SJCRH30 (cell line): ENCODE data around the gene DHX8. TPM values are rescaled to one million over a fixed set of nuclear protein-coding genes. Genes with fewer than 3 reads are reported as not detected.

Source experiments
- total RNA-seq: library from RNA; depleted of rRNA; stranded (reverse); fragments of >200 nt; shearing (Covaris generic); gene quantifications from 2 replicates; pipeline ENCODE4 v1.2.3, GENCODE V29; 2014; rRNA removed

DHX8 gene
- total RNA-seq, 1 experiment from 2014 or later, result 54.3 TPM

Other genes with a start within 250 kb of the DHX8 start
- gene RNU2-1, start 250.0 kb upstream of the DHX8 start, total RNA-seq, result not detected in 2 replicates
- gene ARL4D, start 85.0 kb upstream of the DHX8 start, total RNA-seq, result 5.3 and 5.4 TPM in 2 replicates
- 70.0 and 70.4 TPM in 2 replicates for gene ETV4, start 62.4 kb downstream of the DHX8 start, total RNA-seq
- gene MEOX1, start 177.9 kb downstream of the DHX8 start, total RNA-seq, result 44.6 and 44.7 TPM in 2 replicates